Endodermal cell (in vitro differentiated cells): Measurements from ENCODE around the gene HAAO. TPM values are rescaled to one million over a fixed set of nuclear protein-coding genes. Genes with fewer than 3 reads are reported as not detected.

Source experiments
- DNase-seq: peaks from one replicate; pipeline ENCODE4 v3.0.0-alpha.2; 2017
- H3K27ac ChIP-seq: 2 replicates; pipeline ENCODE4 v1.5.1; 2013; ENCODE audit warnings: mild to moderate bottlenecking, low read depth, low read length, moderate library complexity
- H3K27me3 ChIP-seq: 2 replicates; pipeline ENCODE4 v1.6.1; 2013; ENCODE audit warnings: mild to moderate bottlenecking, low read length, moderate library complexity; ENCODE audit not compliant: insufficient read depth, control insufficient read depth, poor library complexity, severe bottlenecking
- H3K36me3 ChIP-seq: 2 replicates; pipeline ENCODE4 v1.7.0; 2013; ENCODE audit warnings: mild to moderate bottlenecking, low read length, moderate library complexity; ENCODE audit not compliant: control insufficient read depth, insufficient read depth
- H3K4me1 ChIP-seq: one replicate; pipeline ENCODE4 v1.7.0; 2013; ENCODE audit warnings: low read length; ENCODE audit not compliant: control insufficient read depth, insufficient read depth
- H3K4me3 ChIP-seq: 2 replicates; pipeline ENCODE4 v1.5.1; 2013; ENCODE audit warnings: mild to moderate bottlenecking, low read length, moderate library complexity
- H3K9ac ChIP-seq: 2 replicates; pipeline ENCODE4 v1.6.1; 2013; ENCODE audit warnings: mild to moderate bottlenecking, low read length, moderate library complexity; ENCODE audit not compliant: poor library complexity, severe bottlenecking; ENCODE audit errors: extremely low read depth
- H3K9me3 ChIP-seq: 2 replicates; pipeline ENCODE4 v1.6.1; 2013; ENCODE audit warnings: mild to moderate bottlenecking, low read length, moderate library complexity; ENCODE audit not compliant: control insufficient read depth
- H3K27ac Mint-ChIP-seq: 2 replicates; pipeline ENCODE4 v1.8.0; 2020; ENCODE audit warnings: mixed read lengths
- H3K27me3 Mint-ChIP-seq: 2 replicates; pipeline ENCODE4 v1.8.0; 2021; ENCODE audit warnings: mild to moderate bottlenecking, mixed read lengths; ENCODE audit not compliant: insufficient read depth
- H3K36me3 Mint-ChIP-seq: 2 replicates; pipeline ENCODE4 v1.8.0; 2020; ENCODE audit warnings: low read depth, mixed read lengths
- H3K4me1 Mint-ChIP-seq: 2 replicates; pipeline ENCODE4 v1.8.0; 2020; ENCODE audit warnings: mixed read lengths
- H3K4me3 Mint-ChIP-seq: 2 replicates; pipeline ENCODE4 v1.8.0; 2020; ENCODE audit warnings: mild to moderate bottlenecking, moderate library complexity, mixed read lengths
- H3K9me3 Mint-ChIP-seq: 2 replicates; pipeline ENCODE4 v1.8.0; 2020; ENCODE audit warnings: mild to moderate bottlenecking, mixed read lengths
- CTCF ChIP-seq: fragments of 200-600 bp; sonication (generic); conservative IDR thresholded peaks from 2 replicates; pipeline ENCODE4 v1.5.0; 2021; ENCODE audit warnings: antibody characterized with exemption, mild to moderate bottlenecking
- WGBS, 2 experiments: methylation state at CpG; one replicate each; pipeline versions ENCODE4 v1.1.5 to v1.1.7; 2013; ENCODE audit warnings: missing lambda C conversion rate in 2 of 2, mixed read lengths in 1 of 2; ENCODE audit not compliant: insufficient coverage in 1 of 2, insufficient read length in 1 of 2; 5-methylcytosine and 5-hydroxymethylcytosine counted together
- total RNA-seq, 2 donors: library from RNA; stranded (reverse); fragmentation: NEBNext Ultra II Directional in 1 of 2; extraction: Animal tissue kit (Norgen Biotek cat#: 25700) in 1 of 2; gene quantifications; 2 replicates in 1 of 2; 3 replicates in 1 of 2; pipeline ENCODE4 v1.2.1, GENCODE V29; 2021

Gene HAAO
- total RNA-seq, 2 donors from 2014 or later: 13.4 to 24.2 TPM

- H3K9ac ChIP-seq: no peak overlapping the region
- H3K27ac ChIP-seq: no peak overlapping the region
- no peaks in the 10 kb centered on the region for H3K36me3 Mint-ChIP-seq
- no peaks in the 10 kb centered on the region for H3K27me3 ChIP-seq
- H3K9me3 Mint-ChIP-seq: peaks cover 7% of the 10 kb centered on the region
- no peak for TF ChIP-seq CTCF
- H3K27me3 Mint-ChIP-seq: peaks cover 17% of the 10 kb centered on the region
- no peak overlapping the region for H3K4me3 Mint-ChIP-seq
- no peak overlapping the region for H3K4me3 ChIP-seq
- WGBS, 2 experiments: 93 to 99% methylated on average over 10 to 11 of the region's 11 CpGs
- H3K4me1 ChIP-seq: no peaks in the 10 kb centered on the region
- peaks cover 3% of the 10 kb centered on the region for H3K4me1 Mint-ChIP-seq
- H3K27ac Mint-ChIP-seq: no peak overlapping the region
- no peaks in the 10 kb centered on the region for H3K9me3 ChIP-seq
- no peak for DNase-seq
- H3K36me3 ChIP-seq: no peaks in the 10 kb centered on the region
These were observed 31.5 kb upstream of the HAAO start for GRCh38 chr2:42823744-42824453.

- no peak for DNase-seq
- TF ChIP-seq CTCF: no peak
- Mint-ChIP-seq H3K27me3 (peaks cover 5% of the 10 kb centered on the region), H3K9me3 (peaks cover 26% of the 10 kb centered on the region), H3K4me1 (no peaks in the 10 kb centered on the region), H3K4me3 (no peak overlapping the region), H3K27ac (no peak overlapping the region), H3K36me3 (no peaks in the 10 kb centered on the region)
- no peaks in the 10 kb centered on the region for H3K9me3 ChIP-seq
- H3K36me3 ChIP-seq: no peaks in the 10 kb centered on the region
- no peaks in the 10 kb centered on the region for H3K4me1 ChIP-seq
- no peak overlapping the region for H3K9ac ChIP-seq
- H3K27ac ChIP-seq: no peak overlapping the region
- WGBS, 2 experiments: 80 to 81% methylated on average over 1 to 2 of the region's 2 CpGs
- no peak overlapping the region for H3K4me3 ChIP-seq
- H3K27me3 ChIP-seq: no peaks in the 10 kb centered on the region
These were observed 26.8 kb upstream of the HAAO start for GRCh38 chr2:42819160-42819559.

- Mint-ChIP-seq H3K9me3 (peaks cover 38% of the 10 kb centered on the region), H3K4me1 (peaks cover 3% of the 10 kb centered on the region), H3K27ac (no peak overlapping the region), H3K27me3 (peaks cover 5% of the 10 kb centered on the region), H3K4me3 (no peak overlapping the region), H3K36me3 (no peaks in the 10 kb centered on the region)
- Histone ChIP-seq H3K9me3 (no peaks in the 10 kb centered on the region), H3K9ac (no peak overlapping the region), H3K27me3 (no peaks in the 10 kb centered on the region), H3K4me3 (no peak overlapping the region), H3K27ac (no peak overlapping the region), H3K4me1 (no peaks in the 10 kb centered on the region), H3K36me3 (no peaks in the 10 kb centered on the region)
- no peak for TF ChIP-seq CTCF
- 38% methylated on average over 2 of the region's 2 CpGs; no CpG with 5 or more reads in 1 of the 2 experiments for WGBS, 2 experiments
- DNase-seq: no peak
These were observed 23.3 kb upstream of the HAAO start for GRCh38 chr2:42815726-42816125.
